Loucy (cell line): ENCODE measurements around the gene NPHP4.

Experiments
- H2AFZ ChIP-seq: fragments of 200-600 bp; sonication (generic); 2 replicates; pipeline ENCODE4 v1.6.0; 2016; ENCODE audit warnings: antibody characterized with exemption, mild to moderate bottlenecking, low read length, moderate library complexity
- H3F3A ChIP-seq: fragments of 200-600 bp; 2 replicates; pipeline ENCODE4 v1.6.0; 2016; ENCODE audit warnings: antibody characterized with exemption, low read depth, mild to moderate bottlenecking
- H3K27me3 ChIP-seq: fragments of 200-600 bp; sonication (generic); 2 replicates; pipeline ENCODE4 v1.6.1; 2014; ENCODE audit warnings: low read length, mild to moderate bottlenecking; ENCODE audit not compliant: insufficient read depth, poor library complexity, severe bottlenecking
- H3K36me3 ChIP-seq: fragments of 200-600 bp; sonication (generic); 2 replicates; pipeline ENCODE4 v1.6.1; 2016; ENCODE audit warnings: low read length; ENCODE audit not compliant: insufficient read depth
- H3K4me1 ChIP-seq: fragments of 200-600 bp; sonication (generic); 2 replicates; pipeline ENCODE4 v1.5.1; 2014; ENCODE audit warnings: low read length, mild to moderate bottlenecking; ENCODE audit not compliant: insufficient read depth, poor library complexity, severe bottlenecking
- H3K4me2 ChIP-seq: fragments of 200-600 bp; sonication (generic); 2 replicates; pipeline ENCODE4 v1.6.0; 2014; ENCODE audit warnings: antibody characterized with exemption, low read length, low read depth, mild to moderate bottlenecking; ENCODE audit not compliant: poor library complexity, severe bottlenecking
- H3K4me3 ChIP-seq: fragments of 200-600 bp; sonication (generic); 2 replicates; pipeline ENCODE4 v1.5.1; 2014; ENCODE audit warnings: low read length, mild to moderate bottlenecking, mixed read lengths; ENCODE audit not compliant: poor library complexity, severe bottlenecking
- H3K79me2 ChIP-seq: fragments of 200-600 bp; sonication (generic); 2 replicates; pipeline ENCODE4 v1.6.1; 2014; ENCODE audit warnings: low read length; ENCODE audit not compliant: insufficient read depth
- H3K9ac ChIP-seq: fragments of 200-600 bp; sonication (generic); 2 replicates; pipeline ENCODE4 v1.6.0; 2014; ENCODE audit warnings: mild to moderate bottlenecking, low read depth, low read length, moderate library complexity; ENCODE audit not compliant: poor library complexity, severe bottlenecking
- H3K9me2 ChIP-seq: fragments of 200-600 bp; sonication (generic); replicated peaks from 2 replicates; pipeline ENCODE4 v1.6.1; 2016; ENCODE audit warnings: low read depth, low read length, mixed read lengths
- H3K9me3 ChIP-seq: fragments of 200-600 bp; sonication (generic); 2 replicates; pipeline ENCODE4 v1.6.1; 2014; ENCODE audit warnings: mild to moderate bottlenecking, antibody characterized with exemption, low read length, low read depth; ENCODE audit not compliant: insufficient read depth
- H4K20me1 ChIP-seq: fragments of 200-600 bp; sonication (generic); 2 replicates; pipeline ENCODE4 v1.6.0; 2014; ENCODE audit warnings: antibody characterized with exemption, low read length, mild to moderate bottlenecking; ENCODE audit not compliant: insufficient read depth, poor library complexity, severe bottlenecking
- EZH2phosphoT487 ChIP-seq: fragments of 200-600 bp; IDR thresholded peaks from 2 replicates; pipeline ENCODE4 v1.6.1; 2018; ENCODE audit warnings: antibody characterized with exemption, mild to moderate bottlenecking, moderate library complexity, borderline replicate concordance
- TF ChIP-seq, protein P1 (sequence below): fragments of 200-600 bp; sonication (generic); conservative IDR thresholded peaks from 2 replicates; pipeline ENCODE4 v1.5.1; 2014; ENCODE audit warnings: mild to moderate bottlenecking, antibody characterized with exemption, low read length

Gene NPHP4

DNA sequence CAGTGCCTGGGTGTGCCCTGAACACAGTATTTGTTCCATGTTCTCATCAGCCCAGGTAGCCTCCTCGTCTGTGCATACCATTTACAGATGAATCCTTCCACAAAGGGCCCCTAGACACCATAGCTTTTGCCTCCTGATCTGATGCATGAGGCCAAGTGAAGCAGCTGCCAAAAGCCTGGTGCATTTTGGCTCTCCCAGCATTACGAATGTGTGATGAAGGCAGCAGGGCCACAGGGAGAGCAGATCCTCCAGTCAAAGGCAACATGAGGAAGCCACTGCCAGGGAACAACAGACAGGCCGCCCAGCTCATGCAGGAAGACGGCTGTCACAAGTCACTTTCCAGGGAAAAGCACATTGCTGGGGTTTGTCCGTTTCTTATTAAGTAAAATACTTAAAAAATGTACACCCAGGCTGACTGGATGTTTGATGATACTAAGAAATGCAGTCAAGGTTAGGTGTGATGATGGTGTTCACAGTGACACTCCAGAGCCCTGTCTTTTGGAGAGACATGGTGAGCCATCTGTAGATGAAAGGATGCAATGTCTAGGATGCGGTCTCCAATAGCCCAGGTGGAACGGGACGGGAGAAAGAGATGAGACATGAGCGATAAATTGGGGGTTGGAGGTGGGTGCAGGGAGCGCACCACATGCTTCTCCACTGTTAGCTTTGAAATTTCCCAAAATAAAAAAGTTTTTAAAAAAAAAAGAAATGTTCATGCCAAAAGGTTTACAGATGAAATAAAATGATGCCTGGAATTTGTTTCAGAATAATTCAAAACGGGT lies 48.7 kb downstream of the NPHP4 start:
- H3K4me1 ChIP-seq: no peaks in the 10 kb centered on the region

DNA sequence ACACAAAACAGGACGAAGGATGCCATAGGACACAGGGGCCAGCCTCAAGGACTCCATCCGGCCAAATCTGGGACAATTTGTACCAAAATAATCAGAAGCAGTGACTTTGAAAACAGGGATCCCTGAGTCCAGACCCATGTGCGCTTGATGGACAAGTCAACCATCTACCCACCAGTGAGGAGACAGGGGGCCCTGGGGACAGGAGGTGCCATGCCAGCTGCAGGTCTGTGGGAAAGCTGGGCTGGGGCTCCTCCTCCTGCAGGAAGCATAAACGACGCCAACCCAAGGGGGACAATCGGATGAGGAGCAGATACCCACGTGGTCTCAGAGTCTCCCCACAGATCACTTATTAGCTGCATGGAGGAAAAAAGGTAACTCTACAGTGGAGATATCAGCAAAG lies 50.6 kb downstream of the NPHP4 start:
- H3K9ac ChIP-seq: no peak overlapping the region
- no peak overlapping the region for H2AFZ ChIP-seq
- H3K4me3 ChIP-seq: no peak overlapping the region
- no peaks in the 10 kb centered on the region for H4K20me1 ChIP-seq
- peaks cover 12% of the 10 kb centered on the region; the same call in 1 of the 2 replicates for H3K36me3 ChIP-seq
- H3K79me2 ChIP-seq: no peaks in the 10 kb centered on the region
- TF ChIP-seq EZH2phosphoT487: no peak
- TF ChIP-seq, protein P1, sequence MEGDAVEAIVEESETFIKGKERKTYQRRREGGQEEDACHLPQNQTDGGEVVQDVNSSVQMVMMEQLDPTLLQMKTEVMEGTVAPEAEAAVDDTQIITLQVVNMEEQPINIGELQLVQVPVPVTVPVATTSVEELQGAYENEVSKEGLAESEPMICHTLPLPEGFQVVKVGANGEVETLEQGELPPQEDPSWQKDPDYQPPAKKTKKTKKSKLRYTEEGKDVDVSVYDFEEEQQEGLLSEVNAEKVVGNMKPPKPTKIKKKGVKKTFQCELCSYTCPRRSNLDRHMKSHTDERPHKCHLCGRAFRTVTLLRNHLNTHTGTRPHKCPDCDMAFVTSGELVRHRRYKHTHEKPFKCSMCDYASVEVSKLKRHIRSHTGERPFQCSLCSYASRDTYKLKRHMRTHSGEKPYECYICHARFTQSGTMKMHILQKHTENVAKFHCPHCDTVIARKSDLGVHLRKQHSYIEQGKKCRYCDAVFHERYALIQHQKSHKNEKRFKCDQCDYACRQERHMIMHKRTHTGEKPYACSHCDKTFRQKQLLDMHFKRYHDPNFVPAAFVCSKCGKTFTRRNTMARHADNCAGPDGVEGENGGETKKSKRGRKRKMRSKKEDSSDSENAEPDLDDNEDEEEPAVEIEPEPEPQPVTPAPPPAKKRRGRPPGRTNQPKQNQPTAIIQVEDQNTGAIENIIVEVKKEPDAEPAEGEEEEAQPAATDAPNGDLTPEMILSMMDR: no peak
- no peaks in the 10 kb centered on the region for H3F3A ChIP-seq
- no peaks in the 10 kb centered on the region for H3K9me2 ChIP-seq
- H3K9me3 ChIP-seq: no peaks in the 10 kb centered on the region
- no peak overlapping the region for H3K4me2 ChIP-seq
- H3K4me1 ChIP-seq: no peaks in the 10 kb centered on the region
- no peaks in the 10 kb centered on the region for H3K27me3 ChIP-seq

More for the DNA sequence above, 48.7 kb downstream of the NPHP4 start:
- Histone ChIP-seq H3K9ac (no peak overlapping the region), H3K4me2 (no peak overlapping the region), H3F3A (no peaks in the 10 kb centered on the region), H3K36me3 (peaks cover 17% of the 10 kb centered on the region; the same call in 1 of the 2 replicates), H3K27me3 (no peaks in the 10 kb centered on the region), H3K9me3 (no peaks in the 10 kb centered on the region), H3K9me2 (no peaks in the 10 kb centered on the region), H4K20me1 (no peaks in the 10 kb centered on the region), H3K79me2 (no peaks in the 10 kb centered on the region), H2AFZ (no peak overlapping the region), H3K4me3 (no peak overlapping the region)
- TF ChIP-seq EZH2phosphoT487: no peak
- TF ChIP-seq, protein P1: no peak

DNA sequence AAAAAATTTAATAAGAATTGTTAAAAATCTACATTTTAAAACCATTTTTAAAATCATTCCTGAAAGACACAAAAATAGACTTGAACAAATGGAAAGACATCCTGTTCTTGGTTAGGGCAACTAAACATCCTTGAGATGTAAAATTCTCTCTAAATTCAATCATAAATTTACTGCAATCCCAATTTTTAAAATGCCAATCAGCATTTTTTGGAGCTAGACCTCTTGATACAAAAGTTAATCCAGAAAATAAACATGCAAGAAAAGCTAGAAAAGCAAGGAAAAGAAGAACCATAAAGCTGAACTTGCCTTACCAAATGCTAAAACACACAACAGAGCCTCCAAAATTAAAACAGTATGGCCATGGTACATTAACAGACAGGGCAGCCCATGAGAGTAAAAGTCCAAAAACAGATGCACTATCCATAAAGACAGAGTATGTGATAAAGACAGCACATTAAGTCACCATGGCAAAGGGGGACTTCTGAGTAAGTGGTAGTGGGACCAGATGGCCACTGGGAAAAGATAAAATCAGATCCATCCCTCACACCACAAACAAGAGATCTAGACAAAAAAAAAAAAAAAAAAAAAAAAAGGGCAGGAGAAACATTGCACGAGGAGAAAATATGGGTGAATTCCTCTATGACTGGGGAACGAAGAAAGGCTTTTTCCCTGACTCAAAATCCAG lies 51.4 kb downstream of the NPHP4 start:
- Histone ChIP-seq H3K36me3 (peaks cover 8% of the 10 kb centered on the region; the same call in 1 of the 2 replicates), H3K4me1 (no peaks in the 10 kb centered on the region), H4K20me1 (no peaks in the 10 kb centered on the region), H2AFZ (no peak overlapping the region), H3K4me2 (no peak overlapping the region), H3K27me3 (no peaks in the 10 kb centered on the region), H3K9me2 (no peaks in the 10 kb centered on the region), H3K9me3 (no peaks in the 10 kb centered on the region), H3K9ac (no peak overlapping the region), H3K4me3 (no peak overlapping the region), H3K79me2 (no peaks in the 10 kb centered on the region), H3F3A (no peaks in the 10 kb centered on the region)
- TF ChIP-seq EZH2phosphoT487: no peak
- TF ChIP-seq, protein P1: no peak
